ENCODE data around the gene HEMGN.
"Not testable (repeated sequence)": the region's sequence is repeated elsewhere in the genome, so short reads cannot be mapped to it uniquely, and the experiment has no call there.

Gene HEMGN

GRCh38 chr9:97954550-97954989, 16.6 kb upstream of the HEMGN start:
- Mint-ChIP-seq H3K4me3 (no peak overlapping the region), H3K27me3 (no peaks in the 10 kb centered on the region), H3K9me3 (no peaks in the 10 kb centered on the region), H3K36me3 (ENCODE audit: low read depth) (no peaks in the 10 kb centered on the region), H3K27ac (no peak overlapping the region), H3K4me1 (peaks cover 2% of the 10 kb centered on the region)
- DNase-seq (peak; percentile 43), ATAC-seq (peak; percentile 85)

- H3K9me3 Mint-ChIP-seq; H3K4me1 Mint-ChIP-seq; H3K4me3 Mint-ChIP-seq; ATAC-seq; H3K36me3 Mint-ChIP-seq (ENCODE audit: low read depth); DNase-seq; H3K27ac Mint-ChIP-seq; H3K27me3 Mint-ChIP-seq: not testable (repeated sequence)
Measured at GRCh38 chr9:97950873-97951272, 12.9 kb upstream of the HEMGN start.

- DNase-seq; H3K27me3 Mint-ChIP-seq; H3K4me1 Mint-ChIP-seq; H3K27ac Mint-ChIP-seq; ATAC-seq; H3K4me3 Mint-ChIP-seq; H3K9me3 Mint-ChIP-seq; H3K36me3 Mint-ChIP-seq (ENCODE audit: low read depth): not testable (repeated sequence)
Measured at GRCh38 chr9:97947094-97947493, 9.1 kb upstream of the HEMGN start.

- H3K9me3 Mint-ChIP-seq; H3K4me1 Mint-ChIP-seq; DNase-seq; H3K36me3 Mint-ChIP-seq (ENCODE audit: low read depth); H3K4me3 Mint-ChIP-seq; H3K27me3 Mint-ChIP-seq; ATAC-seq; H3K27ac Mint-ChIP-seq: not testable (repeated sequence)
Measured at GRCh38 chr9:97945470-97945869, 7.5 kb upstream of the HEMGN start.

GRCh38 chr9:97944612-97945011, 6.6 kb upstream of the HEMGN start:
- Mint-ChIP-seq H3K4me3 (no peak overlapping the region), H3K9me3 (no peaks in the 10 kb centered on the region), H3K27me3 (no peaks in the 10 kb centered on the region), H3K27ac (no peak overlapping the region), H3K36me3 (ENCODE audit: low read depth) (no peaks in the 10 kb centered on the region), H3K4me1 (no peaks in the 10 kb centered on the region)
- ATAC-seq (no peak), DNase-seq (no peak)

- DNase-seq, result no peak
- H3K27ac Mint-ChIP-seq, result no peak overlapping the region
- no peaks in the 10 kb centered on the region for H3K36me3 Mint-ChIP-seq (ENCODE audit: low read depth)
- no peaks in the 10 kb centered on the region for H3K9me3 Mint-ChIP-seq
- H3K4me3 Mint-ChIP-seq, result no peak overlapping the region
- peaks cover 5% of the 10 kb centered on the region for H3K4me1 Mint-ChIP-seq
- ATAC-seq, result no peak
- no peaks in the 10 kb centered on the region for H3K27me3 Mint-ChIP-seq
Measured at GRCh38 chr9:97943308-97943855, 5.4 kb upstream of the HEMGN start.

- DNase-seq (no peak), ATAC-seq (no peak)
- H3K36me3 Mint-ChIP-seq (ENCODE audit: low read depth), result no peaks in the 10 kb centered on the region
- no peak overlapping the region for H3K27ac Mint-ChIP-seq
- peaks cover 14% of the 10 kb centered on the region for H3K4me1 Mint-ChIP-seq
- H3K9me3 Mint-ChIP-seq, result no peaks in the 10 kb centered on the region
- H3K4me3 Mint-ChIP-seq, result no peak overlapping the region
- no peaks in the 10 kb centered on the region for H3K27me3 Mint-ChIP-seq
Measured at GRCh38 chr9:97941323-97941722, 3.4 kb upstream of the HEMGN start.

- Mint-ChIP-seq H3K9me3 (no peaks in the 10 kb centered on the region), H3K27me3 (no peaks in the 10 kb centered on the region), H3K27ac (no peak overlapping the region), H3K4me3 (no peak overlapping the region), H3K4me1 (peaks cover 14% of the 10 kb centered on the region), H3K36me3 (ENCODE audit: low read depth) (no peaks in the 10 kb centered on the region)
- ATAC-seq (no peak), DNase-seq (no peak)
Measured at GRCh38 chr9:97940741-97941140, 2.8 kb upstream of the HEMGN start.

- H3K27me3 Mint-ChIP-seq, result no peaks in the 10 kb centered on the region
- H3K36me3 Mint-ChIP-seq (ENCODE audit: low read depth), result no peaks in the 10 kb centered on the region
- H3K27ac Mint-ChIP-seq, result no peak overlapping the region
- H3K9me3 Mint-ChIP-seq, result no peaks in the 10 kb centered on the region
- H3K4me1 Mint-ChIP-seq, result peaks cover 15% of the 10 kb centered on the region
- DNase-seq (no peak), ATAC-seq (no peak)
- no peak overlapping the region for H3K4me3 Mint-ChIP-seq
Measured at GRCh38 chr9:97940233-97940632, 2.3 kb upstream of the HEMGN start.

- ATAC-seq (no peak), DNase-seq (no peak)
- no peaks in the 10 kb centered on the region for H3K36me3 Mint-ChIP-seq (ENCODE audit: low read depth)
- H3K4me3 Mint-ChIP-seq, result no peak overlapping the region
- no peaks in the 10 kb centered on the region for H3K27me3 Mint-ChIP-seq
- peaks cover 22% of the 10 kb centered on the region for H3K4me1 Mint-ChIP-seq
- no peak overlapping the region for H3K27ac Mint-ChIP-seq
- H3K9me3 Mint-ChIP-seq, result no peaks in the 10 kb centered on the region
Measured at GRCh38 chr9:97936998-97937397, 974 bp downstream of the HEMGN start.

- Mint-ChIP-seq H3K4me1 (peaks cover 38% of the 10 kb centered on the region), H3K36me3 (ENCODE audit: low read depth) (no peaks in the 10 kb centered on the region), H3K9me3 (no peaks in the 10 kb centered on the region), H3K4me3 (no peak overlapping the region), H3K27me3 (no peaks in the 10 kb centered on the region), H3K27ac (no peak overlapping the region)
- DNase-seq (no peak), ATAC-seq (no peak)
Measured at GRCh38 chr9:97935276-97935675, 2.7 kb downstream of the HEMGN start.

- no peaks in the 10 kb centered on the region for H3K27me3 Mint-ChIP-seq
- no peak overlapping the region for H3K4me3 Mint-ChIP-seq
- no peaks in the 10 kb centered on the region for H3K9me3 Mint-ChIP-seq
- H3K36me3 Mint-ChIP-seq (ENCODE audit: low read depth), result no peaks in the 10 kb centered on the region
- no peak for DNase-seq
- ATAC-seq, result no peak
- H3K27ac Mint-ChIP-seq, result no peak overlapping the region
- peaks cover 46% of the 10 kb centered on the region for H3K4me1 Mint-ChIP-seq
Measured at GRCh38 chr9:97934321-97935115, 3.5 kb downstream of the HEMGN start.

- Mint-ChIP-seq H3K4me3 (no peak overlapping the region), H3K9me3 (no peaks in the 10 kb centered on the region), H3K27me3 (no peaks in the 10 kb centered on the region), H3K36me3 (ENCODE audit: low read depth) (no peaks in the 10 kb centered on the region), H3K4me1 (peaks cover 49% of the 10 kb centered on the region), H3K27ac (no peak overlapping the region)
- no peak for ATAC-seq
- DNase-seq, result no peak
Measured at GRCh38 chr9:97933297-97933998, 4.5 kb downstream of the HEMGN start.

GRCh38 chr9:97930972-97931371, 7.0 kb downstream of the HEMGN start:
- peaks cover 40% of the 10 kb centered on the region for H3K4me1 Mint-ChIP-seq
- ATAC-seq (no peak), DNase-seq (no peak)
- H3K4me3 Mint-ChIP-seq, result peak overlapping the region; percentile 4
- no peaks in the 10 kb centered on the region for H3K9me3 Mint-ChIP-seq
- H3K27ac Mint-ChIP-seq, result peak overlapping the region; percentile 66
- H3K36me3 Mint-ChIP-seq (ENCODE audit: low read depth), result no peaks in the 10 kb centered on the region
- no peaks in the 10 kb centered on the region for H3K27me3 Mint-ChIP-seq

- no peaks in the 10 kb centered on the region for H3K9me3 Mint-ChIP-seq
- H3K36me3 Mint-ChIP-seq (ENCODE audit: low read depth), result no peaks in the 10 kb centered on the region
- no peaks in the 10 kb centered on the region for H3K27me3 Mint-ChIP-seq
- H3K4me3 Mint-ChIP-seq, result peak overlapping the region; percentile 61
- DNase-seq (no peak), ATAC-seq (no peak)
- no peak overlapping the region for H3K27ac Mint-ChIP-seq
- peaks cover 39% of the 10 kb centered on the region for H3K4me1 Mint-ChIP-seq
Measured at GRCh38 chr9:97928986-97929604, 8.9 kb downstream of the HEMGN start.

Measured in activated naive CD8-positive, alpha-beta T cell treated with anti-CD3 and anti-CD28 coated beads, Interleukin-2, amount 50 U/mL, for 24 hours (primary cell).